AG04450 (cell line): ENCODE measurements around the gene C6orf163. TPM values are rescaled to one million over a fixed set of nuclear protein-coding genes. Genes with fewer than 3 reads are reported as not detected.

Source experiments
- CTCF ChIA-PET: fragments of 300-600, 350-600 bp; formaldehyde crosslinking; extraction: SDS; loops from one replicate; lab custom pipeline; 2022; ENCODE audit warnings: antibody characterized with exemption, inconsistent platforms; lab: Charles Lee
- POLR2A ChIA-PET: fragments of 350-600 bp; formaldehyde crosslinking; extraction: SDS; loops from one replicate; lab custom pipeline; 2021; ENCODE audit warnings: antibody characterized with exemption, inconsistent platforms; lab: Yijun Ruan, JAX
- DNase-seq: peaks from one replicate; pipeline ENCODE4 v3.0.0-alpha.2; 2011; ENCODE audit warnings: low read depth, low spot score
- H3K27ac ChIP-seq: one replicate; pipeline ENCODE4 v1.5.1; 2012; ENCODE audit warnings: low read depth, low read length, control low read depth
- H3K27me3 ChIP-seq: one replicate; pipeline ENCODE4 v1.6.0; 2012; ENCODE audit warnings: low read length; ENCODE audit not compliant: control insufficient read depth, insufficient read depth
- H3K4me3 ChIP-seq: 2 replicates; pipeline ENCODE4 v1.5.1; 2011; ENCODE audit warnings: mild to moderate bottlenecking, low read depth, low read length, control low read depth
- H3K9me3 ChIP-seq: 2 replicates; pipeline ENCODE4 v1.5.1; 2012; ENCODE audit warnings: low read length; ENCODE audit not compliant: control insufficient read depth, insufficient read depth
- polyA plus RNA-seq: library from polyadenylated mRNA; depleted of rRNA; stranded (reverse); fragments of >200 nt; gene quantifications from 2 replicates; pipeline ENCODE4 v1.2.3, GENCODE V29; 2011
- TF ChIP-seq, protein P1 (sequence below): IDR thresholded peaks from 2 replicates; pipeline ENCODE4 v1.5.1; 2011; ENCODE audit warnings: low read depth, low read length, control low read depth, inconsistent platforms

C6orf163 gene
- polyA plus RNA-seq, 1 experiment: 0.81 TPM

DNA sequence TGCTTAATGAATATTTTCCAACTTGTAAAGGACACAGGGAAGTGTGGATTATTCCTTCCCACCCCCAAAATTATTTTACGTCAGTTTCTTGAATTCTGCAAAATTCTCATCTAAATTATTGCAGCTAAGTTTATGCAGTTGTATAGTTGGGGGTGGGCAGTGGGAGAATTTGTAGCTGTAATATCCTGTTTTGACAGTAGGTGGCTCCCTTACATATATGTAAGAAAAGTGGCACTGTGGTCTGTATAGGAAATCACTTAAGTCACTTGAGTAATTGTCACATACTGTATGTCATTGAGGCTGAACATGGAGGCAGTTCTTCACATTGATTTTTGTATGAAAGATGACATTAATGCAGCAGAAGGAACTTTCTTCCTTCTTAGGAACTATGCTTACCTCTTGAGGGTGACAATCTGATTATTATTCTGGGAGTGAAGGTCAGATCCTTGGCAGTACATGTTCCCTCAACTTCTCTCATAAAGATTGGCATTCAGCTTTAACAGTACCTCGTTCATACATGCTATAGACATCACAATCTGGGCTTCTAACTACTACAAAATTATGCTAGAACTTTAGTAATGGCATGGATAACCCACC is 48.5 kb downstream of the C6orf163 start:
- Histone ChIP-seq H3K27me3 (no peaks in the 10 kb centered on the region), H3K4me3 (no peak overlapping the region), H3K9me3 (no peaks in the 10 kb centered on the region), H3K27ac (no peak overlapping the region)
- DNase-seq: no peak
- CTCF ChIA-PET: interaction anchor here (0.5 to 2.6 kb wide), 33 partner anchors 8 to 1526 kb away, joined by 3 to 47 read pairs (median 5); no protein-coding TSS in a partner anchor
- POLR2A ChIA-PET: no interaction called here
- TF ChIP-seq, protein P1, sequence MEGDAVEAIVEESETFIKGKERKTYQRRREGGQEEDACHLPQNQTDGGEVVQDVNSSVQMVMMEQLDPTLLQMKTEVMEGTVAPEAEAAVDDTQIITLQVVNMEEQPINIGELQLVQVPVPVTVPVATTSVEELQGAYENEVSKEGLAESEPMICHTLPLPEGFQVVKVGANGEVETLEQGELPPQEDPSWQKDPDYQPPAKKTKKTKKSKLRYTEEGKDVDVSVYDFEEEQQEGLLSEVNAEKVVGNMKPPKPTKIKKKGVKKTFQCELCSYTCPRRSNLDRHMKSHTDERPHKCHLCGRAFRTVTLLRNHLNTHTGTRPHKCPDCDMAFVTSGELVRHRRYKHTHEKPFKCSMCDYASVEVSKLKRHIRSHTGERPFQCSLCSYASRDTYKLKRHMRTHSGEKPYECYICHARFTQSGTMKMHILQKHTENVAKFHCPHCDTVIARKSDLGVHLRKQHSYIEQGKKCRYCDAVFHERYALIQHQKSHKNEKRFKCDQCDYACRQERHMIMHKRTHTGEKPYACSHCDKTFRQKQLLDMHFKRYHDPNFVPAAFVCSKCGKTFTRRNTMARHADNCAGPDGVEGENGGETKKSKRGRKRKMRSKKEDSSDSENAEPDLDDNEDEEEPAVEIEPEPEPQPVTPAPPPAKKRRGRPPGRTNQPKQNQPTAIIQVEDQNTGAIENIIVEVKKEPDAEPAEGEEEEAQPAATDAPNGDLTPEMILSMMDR: peak; percentile 73

DNA sequence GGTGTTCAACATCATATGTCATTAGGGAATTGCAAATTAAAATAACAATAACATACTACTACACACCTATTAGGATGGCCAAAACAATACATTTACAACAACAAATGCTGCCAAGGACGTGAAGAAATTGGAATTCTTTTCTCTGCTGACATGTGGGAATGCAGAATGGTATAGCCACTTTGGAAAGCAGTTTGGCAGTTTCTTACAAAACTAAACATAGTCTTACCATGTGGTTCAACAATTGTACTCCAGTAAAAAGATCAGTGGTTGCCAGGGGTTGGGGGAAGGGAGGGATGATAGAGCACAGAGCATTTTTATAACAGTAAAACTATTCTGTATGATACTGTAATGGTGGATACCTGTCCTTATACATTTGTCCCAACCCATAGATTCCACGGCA is 50.8 kb downstream of the C6orf163 start:
- ChIA-PET CTCF (interaction anchor here (0.5 kb wide), 1 partner anchor 142 kb away, joined by 3 read pairs; no protein-coding TSS in a partner anchor), POLR2A (no interaction called here)
- TF ChIP-seq, protein P1: no peak
- Histone ChIP-seq H3K27me3 (peaks cover 2% of the 10 kb centered on the region), H3K9me3 (no peaks in the 10 kb centered on the region), H3K4me3 (no peak overlapping the region), H3K27ac (no peak overlapping the region)
- DNase-seq: no peak

DNA sequence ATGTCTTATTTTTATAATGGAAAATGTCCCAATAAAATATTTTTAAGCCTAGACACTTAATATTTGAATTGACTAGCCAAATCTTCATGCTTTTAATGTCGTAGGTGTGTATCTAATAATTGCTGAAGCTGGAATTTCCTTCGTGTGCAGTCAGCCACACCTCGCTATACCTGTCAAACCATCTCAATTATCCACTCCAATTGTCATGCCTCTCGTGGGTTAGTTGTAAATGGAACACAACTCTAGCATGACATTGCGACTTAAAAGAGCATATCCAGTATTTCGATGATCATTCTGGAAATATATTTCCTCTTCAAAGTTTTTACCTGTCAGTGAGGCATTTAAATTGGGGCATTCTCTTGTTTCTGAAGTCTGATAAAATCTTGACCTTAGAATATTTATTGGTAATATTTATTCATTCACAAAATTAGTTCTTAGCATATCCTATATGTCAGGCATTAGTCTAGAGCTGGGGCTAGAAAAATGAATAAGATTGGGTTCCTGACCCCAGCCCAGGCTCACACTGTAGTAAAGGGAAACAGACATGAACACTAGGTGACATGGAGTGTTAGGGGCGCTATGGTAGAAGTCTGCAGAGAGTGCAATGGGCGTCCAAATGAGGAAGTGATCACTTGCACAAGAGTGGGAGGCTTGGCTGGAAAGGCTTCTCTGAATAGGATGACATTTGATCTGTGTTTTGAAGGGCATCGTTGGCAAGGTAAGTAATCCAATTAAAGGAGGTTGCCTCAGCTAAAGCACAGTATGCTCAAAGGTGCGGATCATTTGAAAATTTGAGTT is 52.2 kb downstream of the C6orf163 start:
- CTCF ChIA-PET: interaction anchor here (0.6 to 1.1 kb wide), 2 partner anchors 13 to 259 kb away, joined by 3 to 4 read pairs; no protein-coding TSS in a partner anchor
- Histone ChIP-seq H3K27me3 (peaks cover 2% of the 10 kb centered on the region), H3K27ac (no peak overlapping the region), H3K9me3 (no peaks in the 10 kb centered on the region), H3K4me3 (no peak overlapping the region)
- POLR2A ChIA-PET: no interaction called here
- no peak for DNase-seq
- TF ChIP-seq, protein P1: no peak

DNA sequence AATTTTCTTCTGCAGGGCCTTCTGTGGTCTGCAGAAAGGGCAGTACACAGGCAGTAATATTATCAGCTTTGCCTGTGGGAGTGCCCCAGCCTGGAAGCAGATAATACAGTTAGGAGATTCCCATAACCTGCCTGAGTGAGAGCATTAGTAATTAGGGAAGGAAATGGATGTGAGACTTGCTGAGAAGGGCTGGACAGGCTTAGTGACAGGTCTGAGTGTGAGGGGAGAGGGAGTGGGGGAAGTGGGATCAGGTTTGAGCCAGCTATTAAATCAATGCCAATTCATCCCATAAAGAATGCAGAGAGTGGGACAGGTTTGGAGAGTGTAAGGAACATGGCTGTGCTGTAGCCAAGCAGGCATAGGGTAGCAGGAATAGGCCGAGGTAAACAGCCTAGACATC is 53.0 kb downstream of the C6orf163 start:
- H3K9me3 ChIP-seq: no peaks in the 10 kb centered on the region
- DNase-seq: no peak
- H3K27me3 ChIP-seq: peaks cover 2% of the 10 kb centered on the region
- no peak overlapping the region for H3K4me3 ChIP-seq
- TF ChIP-seq, protein P1: no peak
- H3K27ac ChIP-seq: no peak overlapping the region
- POLR2A ChIA-PET: no interaction called here
- CTCF ChIA-PET: interaction anchor here (1.1 kb wide), 1 partner anchor 260 kb away, joined by 4 read pairs; no protein-coding TSS in a partner anchor

DNA sequence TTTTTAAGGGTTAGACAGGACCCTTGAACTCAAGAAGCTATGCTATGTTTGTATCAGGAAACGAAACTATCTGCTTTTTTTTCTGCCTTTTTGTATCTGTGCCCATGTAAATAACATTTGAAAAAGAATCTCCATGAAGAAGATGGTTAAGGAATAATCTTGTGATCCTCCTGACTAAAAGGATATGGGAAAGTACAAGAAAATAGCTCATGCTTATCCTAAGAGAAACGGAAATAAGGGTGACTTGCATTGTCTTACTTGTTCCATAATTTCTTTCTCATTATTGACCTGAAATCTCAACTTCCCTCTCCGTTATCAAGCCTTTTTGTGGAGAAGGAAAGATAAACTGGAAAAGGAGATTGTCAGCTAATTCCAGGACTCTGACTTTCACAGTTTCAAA is 57.2 kb downstream of the C6orf163 start:
- no peak for DNase-seq
- peaks cover 2% of the 10 kb centered on the region for H3K27me3 ChIP-seq
- H3K9me3 ChIP-seq: no peaks in the 10 kb centered on the region
- CTCF ChIA-PET: interaction anchor here (1.6 to 5.7 kb wide), 2 partner anchors 8 to 13 kb away, joined by 3 to 47 read pairs; no protein-coding TSS in a partner anchor
- H3K27ac ChIP-seq: no peak overlapping the region
- POLR2A ChIA-PET: no interaction called here
- TF ChIP-seq, protein P1: no peak
- no peak overlapping the region for H3K4me3 ChIP-seq
